ENCODE measurements around the gene PAPSS1.

DNA sequence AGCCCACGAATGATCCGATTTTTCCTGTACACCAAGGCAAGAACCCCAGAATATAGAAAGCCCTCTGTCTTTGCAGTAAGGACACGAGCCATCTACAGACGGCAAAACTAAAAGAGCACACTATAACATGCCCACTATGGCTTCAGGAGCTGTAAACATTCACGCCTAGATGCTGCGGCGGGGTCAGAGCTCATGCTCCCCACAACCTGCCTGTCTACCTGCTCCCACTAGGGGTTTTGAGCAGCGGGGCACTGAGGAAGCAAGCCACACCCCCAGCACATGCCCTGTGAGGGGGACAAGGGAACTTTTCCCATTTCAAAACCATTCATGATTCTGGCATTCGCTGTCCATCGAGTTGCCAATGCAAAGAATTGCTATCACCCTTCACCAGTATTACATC, 144.8 kb downstream of the PAPSS1 start:
- TF ChIP-seq, protein P1, sequence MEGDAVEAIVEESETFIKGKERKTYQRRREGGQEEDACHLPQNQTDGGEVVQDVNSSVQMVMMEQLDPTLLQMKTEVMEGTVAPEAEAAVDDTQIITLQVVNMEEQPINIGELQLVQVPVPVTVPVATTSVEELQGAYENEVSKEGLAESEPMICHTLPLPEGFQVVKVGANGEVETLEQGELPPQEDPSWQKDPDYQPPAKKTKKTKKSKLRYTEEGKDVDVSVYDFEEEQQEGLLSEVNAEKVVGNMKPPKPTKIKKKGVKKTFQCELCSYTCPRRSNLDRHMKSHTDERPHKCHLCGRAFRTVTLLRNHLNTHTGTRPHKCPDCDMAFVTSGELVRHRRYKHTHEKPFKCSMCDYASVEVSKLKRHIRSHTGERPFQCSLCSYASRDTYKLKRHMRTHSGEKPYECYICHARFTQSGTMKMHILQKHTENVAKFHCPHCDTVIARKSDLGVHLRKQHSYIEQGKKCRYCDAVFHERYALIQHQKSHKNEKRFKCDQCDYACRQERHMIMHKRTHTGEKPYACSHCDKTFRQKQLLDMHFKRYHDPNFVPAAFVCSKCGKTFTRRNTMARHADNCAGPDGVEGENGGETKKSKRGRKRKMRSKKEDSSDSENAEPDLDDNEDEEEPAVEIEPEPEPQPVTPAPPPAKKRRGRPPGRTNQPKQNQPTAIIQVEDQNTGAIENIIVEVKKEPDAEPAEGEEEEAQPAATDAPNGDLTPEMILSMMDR (IDR thresholded peaks at IDR 0.05): no peak
- TF ChIP-seq EP300 (IDR thresholded peaks at IDR 0.05) (no peak), POLR2A (IDR thresholded peaks at IDR 0.05) (no peak)
